Caco-2 (cell line): ENCODE measurements around the gene MKRN2. TPM values are rescaled to one million over a fixed set of nuclear protein-coding genes. Genes with fewer than 3 reads are reported as not detected.
A peak's percentile ranks its signal among the peaks of the same experiment; 100 is the strongest.

Source experiments
- BruUV-seq: library from RNA; stranded (reverse); fragments of 400-500 nt; replicated peaks from 2 replicates; lab custom pipeline; 2021; lab: Mats Ljungman, UMichigan
- CTCF ChIA-PET: fragments of 300-600 bp; sonication (Branson Sonifier 250); formaldehyde crosslinking; loops from one replicate; lab custom pipeline; 2022; ENCODE audit warnings: antibody characterized with exemption; lab: Charles Lee
- POLR2A ChIA-PET: fragments of 300-600 bp; sonication (Branson Sonifier 250); formaldehyde crosslinking; loops from one replicate; lab custom pipeline; 2022; ENCODE audit warnings: antibody characterized with exemption; lab: Charles Lee
- DNase-seq, 2 experiments: peaks; one replicate each; pipeline versions ENCODE4 v3.0.0 to v3.0.0-alpha.2; 2020 to 2022
- H3K27me3 ChIP-seq: replicated peaks from 2 replicates; pipeline ENCODE4 v1.6.0; 2011; ENCODE audit warnings: low read length; ENCODE audit not compliant: control insufficient read depth, insufficient read depth
- H3K36me3 ChIP-seq: 2 replicates; pipeline ENCODE4 v1.5.1; 2011; ENCODE audit warnings: low read length; ENCODE audit not compliant: control insufficient read depth, insufficient read depth
- H3K4me1 ChIP-seq: fragments of 250-450 bp; sonication (Bioruptor Pico); 2 replicates; pipeline ENCODE4 v1.5.1; 2020; ENCODE audit warnings: mild to moderate bottlenecking
- H3K4me3 ChIP-seq: 2 replicates; pipeline ENCODE4 v1.5.1; 2011; ENCODE audit warnings: low read depth, mild to moderate bottlenecking, control low read depth, low read length
- H3K9me3 ChIP-seq: fragments of 250-450 bp; sonication (Bioruptor Pico); 2 replicates; pipeline ENCODE4 v1.5.1; 2020; ENCODE audit warnings: mild to moderate bottlenecking, moderate library complexity
- H3K27ac Mint-ChIP-seq: one replicate; pipeline ENCODE4 v1.8.0; 2022; ENCODE audit warnings: mixed read lengths; ENCODE audit not compliant: unreplicated experiment
- H3K27me3 Mint-ChIP-seq: one replicate; pipeline ENCODE4 v1.8.0; 2022; ENCODE audit warnings: mixed read lengths; ENCODE audit not compliant: insufficient read depth, unreplicated experiment
- H3K36me3 Mint-ChIP-seq: one replicate; pipeline ENCODE4 v1.8.0; 2022; ENCODE audit warnings: mild to moderate bottlenecking, mixed read lengths; ENCODE audit not compliant: insufficient read depth, unreplicated experiment
- H3K4me1 Mint-ChIP-seq: one replicate; pipeline ENCODE4 v1.8.0; 2022; ENCODE audit warnings: low read depth, mixed read lengths; ENCODE audit not compliant: unreplicated experiment
- H3K4me3 Mint-ChIP-seq: one replicate; pipeline ENCODE4 v1.8.0; 2022; ENCODE audit warnings: mild to moderate bottlenecking, moderate library complexity, mixed read lengths; ENCODE audit not compliant: unreplicated experiment
- H3K9me3 Mint-ChIP-seq: one replicate; pipeline ENCODE4 v1.8.0; 2022; ENCODE audit warnings: mixed read lengths; ENCODE audit not compliant: unreplicated experiment
- CTCF ChIP-seq, 2 experiments: fragments of 200-600 bp in 1 of 2; IDR thresholded peaks; 1 replicate in 1 of 2; 2 replicates in 1 of 2; pipeline versions ENCODE4 v1.5.1 to v1.8.0; 2011 to 2022; ENCODE audit warnings: antibody characterized with exemption in 1 of 2, control low read depth in 1 of 2, inconsistent platforms in 1 of 2, low read depth in 1 of 2, low read length in 1 of 2, mild to moderate bottlenecking in 1 of 2, moderate library complexity in 1 of 2; ENCODE audit not compliant: insufficient read depth in 1 of 2, severe bottlenecking in 1 of 2, unreplicated experiment in 1 of 2
- intact Hi-C: fragments of 100-400 bp; cut with micrococcal nuclease; formaldehyde crosslinking; loops from one replicate; pipeline ENCODE4 v1.10.0; 2022; ENCODE audit not compliant: unreplicated experiment
- total RNA-seq: library from RNA; stranded (reverse); gene quantifications from 2 replicates; pipeline ENCODE4 v1.2.3, GENCODE V29; 2022

MKRN2 gene
- total RNA-seq, 1 experiment from 2014 or later = 25.2 TPM

- Histone ChIP-seq H3K4me3 (peak overlapping the region; percentile 38), H3K36me3 (no peaks in the 10 kb centered on the region), H3K9me3 (no peaks in the 10 kb centered on the region), H3K4me1 (peaks cover 9% of the 10 kb centered on the region), H3K27me3 (no peaks in the 10 kb centered on the region)
- no TSS peak for BruUV-seq
- H3K9me3 Mint-ChIP-seq = no peaks in the 10 kb centered on the region
- CTCF ChIA-PET = no interaction called here
- H3K4me3 Mint-ChIP-seq = peak overlapping the region; percentile 84
- peak in 1 of 2 experiments; percentile 29 for DNase-seq
- H3K4me1 Mint-ChIP-seq = peaks cover 10% of the 10 kb centered on the region
- POLR2A ChIA-PET = no interaction called here
- peaks cover 8% of the 10 kb centered on the region for H3K36me3 Mint-ChIP-seq
- no peak overlapping the region for H3K27ac Mint-ChIP-seq
- intact Hi-C loops = no loop called here
- TF ChIP-seq CTCF (IDR thresholded peaks at IDR 0.05; ENCODE audit: insufficient read depth in 1 of 2, low read depth in 1 of 2, low read length in 1 of 2, severe bottlenecking in 1 of 2, unreplicated experiment in 1 of 2) = no peak
- H3K27me3 Mint-ChIP-seq = no peaks in the 10 kb centered on the region
Observed at GRCh38 chr3:12553921-12554391, 2.9 kb upstream of the MKRN2 start.

DNA sequence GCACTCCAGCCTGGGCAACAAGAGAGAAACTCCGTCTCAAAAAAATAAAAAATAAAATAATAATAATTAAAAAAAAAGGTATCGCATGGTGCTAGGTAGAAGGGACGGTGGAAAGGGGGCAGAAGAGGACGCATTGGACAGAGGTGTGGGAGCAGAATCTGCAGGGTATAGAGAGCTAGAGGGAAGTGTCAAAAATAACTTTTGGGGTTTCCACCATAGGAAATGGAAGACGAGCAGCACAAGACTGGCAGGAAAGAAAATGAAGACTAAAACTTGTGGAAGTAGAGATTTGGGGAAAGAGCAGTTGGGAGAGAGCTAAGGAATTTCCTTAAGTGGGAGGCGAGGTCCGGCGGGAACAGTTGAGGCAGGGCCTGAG is 585 bp upstream of the MKRN2 start:
- peaks cover 11% of the 10 kb centered on the region for H3K4me1 ChIP-seq
- peak overlapping the region; percentile 94 for H3K4me3 ChIP-seq
- Mint-ChIP-seq H3K27me3 (no peaks in the 10 kb centered on the region), H3K27ac (peak overlapping the region; percentile 81), H3K9me3 (no peaks in the 10 kb centered on the region), H3K4me3 (peak overlapping the region; percentile 91), H3K4me1 (peaks cover 20% of the 10 kb centered on the region), H3K36me3 (peaks cover 8% of the 10 kb centered on the region)
- DNase-seq = no peak
- POLR2A ChIA-PET = interaction anchor here (1.6 kb wide), 1 partner anchor 11 kb away, joined by 3 read pairs; the partner anchor contains the start of gene MKRN2OS
- intact Hi-C loops = no loop called here
- no peaks in the 10 kb centered on the region for H3K36me3 ChIP-seq
- no TSS peak for BruUV-seq
- CTCF ChIA-PET = no interaction called here
- no peaks in the 10 kb centered on the region for H3K9me3 ChIP-seq
- H3K27me3 ChIP-seq = no peaks in the 10 kb centered on the region
- TF ChIP-seq CTCF (IDR thresholded peaks at IDR 0.05; ENCODE audit: insufficient read depth in 1 of 2, low read depth in 1 of 2, low read length in 1 of 2, severe bottlenecking in 1 of 2, unreplicated experiment in 1 of 2) = no peak

DNA sequence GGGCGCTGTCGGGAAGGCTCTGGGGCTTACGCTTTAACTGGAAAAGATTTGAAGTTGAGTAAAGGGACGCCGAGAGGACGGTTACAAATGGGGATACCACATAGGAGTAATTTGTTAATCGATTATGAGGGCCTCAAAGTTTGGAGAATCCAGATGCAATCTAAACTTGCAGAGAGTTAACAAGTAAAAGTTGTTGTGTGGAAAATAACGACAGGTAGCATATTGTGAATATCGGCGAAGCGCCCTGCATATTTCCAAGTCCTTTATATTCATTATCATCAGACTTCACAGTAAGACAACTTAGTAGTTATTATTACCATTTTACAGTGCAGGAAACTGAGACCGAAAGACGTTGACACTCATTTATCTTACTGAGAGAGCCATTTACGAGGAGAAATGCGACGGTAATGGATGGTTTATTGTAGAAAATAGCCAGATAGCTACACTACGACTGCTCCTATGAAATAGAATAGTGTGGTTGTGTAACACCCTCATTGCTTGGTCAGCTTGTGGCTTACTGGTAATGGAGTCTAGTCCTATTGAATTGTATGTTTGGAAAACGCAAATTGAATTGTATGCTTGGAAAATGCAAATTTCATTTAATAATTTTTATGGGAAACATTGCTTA is 700 bp downstream of the MKRN2 start:
- Mint-ChIP-seq H3K4me3 (peak overlapping the region; percentile 91), H3K27me3 (no peaks in the 10 kb centered on the region), H3K36me3 (peaks cover 8% of the 10 kb centered on the region), H3K4me1 (peaks cover 23% of the 10 kb centered on the region), H3K27ac (peak overlapping the region; percentile 81), H3K9me3 (no peaks in the 10 kb centered on the region)
- DNase-seq = no peak
- POLR2A ChIA-PET = interaction anchor here (0.6 to 1.6 kb wide), 3 partner anchors 12 to 25 kb away, joined by 3 to 8 read pairs (median 4); partner anchors contain the start of gene MKRN2OS
- H3K4me1 ChIP-seq = peaks cover 17% of the 10 kb centered on the region
- H3K4me3 ChIP-seq = peak overlapping the region; percentile 94
- H3K27me3 ChIP-seq = no peaks in the 10 kb centered on the region
- CTCF ChIA-PET = interaction anchor here (0.6 kb wide), 1 partner anchor 32 kb away, joined by 6 read pairs; no protein-coding TSS in a partner anchor
- no peak for TF ChIP-seq CTCF (IDR thresholded peaks at IDR 0.05; ENCODE audit: insufficient read depth in 1 of 2, low read depth in 1 of 2, low read length in 1 of 2, severe bottlenecking in 1 of 2, unreplicated experiment in 1 of 2)
- BruUV-seq = TSS peak; percentile 41
- H3K36me3 ChIP-seq = no peaks in the 10 kb centered on the region
- intact Hi-C loops = no loop called here
- H3K9me3 ChIP-seq = no peaks in the 10 kb centered on the region
